IPS-15b (cell line): ENCODE results near the gene IL12RB1.
A peak's percentile ranks its signal among the peaks of the same experiment; 100 is the strongest.
"Not testable (repeated sequence)": the region's sequence is repeated elsewhere in the genome, so short reads cannot be mapped to it uniquely, and the experiment has no call there.

Experiments
- H3K27me3 ChIP-seq: one replicate; pipeline ENCODE4 v1.6.1; 2013; ENCODE audit warnings: low read length; ENCODE audit not compliant: control insufficient read depth, insufficient read depth
- H3K36me3 ChIP-seq: one replicate; pipeline ENCODE4 v1.6.1; 2013; ENCODE audit warnings: low read length; ENCODE audit not compliant: control insufficient read depth, insufficient read depth
- H3K4me1 ChIP-seq: one replicate; pipeline ENCODE4 v1.6.1; 2013; ENCODE audit warnings: mild to moderate bottlenecking, low read length; ENCODE audit not compliant: control insufficient read depth, insufficient read depth
- H3K4me3 ChIP-seq: one replicate; pipeline ENCODE4 v1.5.1; 2013; ENCODE audit warnings: low read depth, low read length
- H3K9ac ChIP-seq: one replicate; pipeline ENCODE4 v1.6.1; 2013; ENCODE audit warnings: low read depth, mild to moderate bottlenecking, low read length
- H3K9me3 ChIP-seq: one replicate; pipeline ENCODE4 v1.6.1; 2013; ENCODE audit warnings: mild to moderate bottlenecking, low read length; ENCODE audit not compliant: control insufficient read depth, insufficient read depth

IL12RB1 gene

GRCh38 chr19:18097993-18098890 lies 11.5 kb upstream of the IL12RB1 start:
- Histone ChIP-seq H3K9ac (no peak overlapping the region), H3K27me3 (peaks cover 5% of the 10 kb centered on the region), H3K36me3 (no peaks in the 10 kb centered on the region), H3K4me1 (no peaks in the 10 kb centered on the region), H3K4me3 (peak overlapping the region; percentile 45), H3K9me3 (no peaks in the 10 kb centered on the region)

- Histone ChIP-seq H3K9me3 (no peaks in the 10 kb centered on the region), H3K9ac (no peak within 1 kb of the TSS), H3K27me3 (peaks cover 5% of the 10 kb centered on the region), H3K4me1 (no peaks in the 10 kb centered on the region), H3K4me3 (peak within 1 kb of the TSS; percentile 45), H3K36me3 (no peaks in the 10 kb centered on the region)
Observed at GRCh38 chr19:18097217-18097992, 10.7 kb upstream of the IL12RB1 start, which contains the start of gene MAST3. MAST3 (plus strand) TSS chr19:18097778; CDS start chr19:18097793, 15 bp downstream.

GRCh38 chr19:18096258-18096657 lies 9.5 kb upstream of the IL12RB1 start:
- Histone ChIP-seq H3K4me3 (no peak overlapping the region), H3K4me1 (no peaks in the 10 kb centered on the region), H3K36me3 (no peaks in the 10 kb centered on the region), H3K27me3 (peaks cover 5% of the 10 kb centered on the region), H3K9ac (no peak overlapping the region), H3K9me3 (no peaks in the 10 kb centered on the region)

- H3K9me3 ChIP-seq = no peaks in the 10 kb centered on the region
- H3K36me3 ChIP-seq = no peaks in the 10 kb centered on the region
- H3K4me3 ChIP-seq = no peak overlapping the region
- no peak overlapping the region for H3K9ac ChIP-seq
- peaks cover 3% of the 10 kb centered on the region for H3K27me3 ChIP-seq
- H3K4me1 ChIP-seq = no peaks in the 10 kb centered on the region
Observed at GRCh38 chr19:18093439-18094161, 6.9 kb upstream of the IL12RB1 start.

GRCh38 chr19:18091217-18091608 lies 4.5 kb upstream of the IL12RB1 start:
- H3K27me3 ChIP-seq = no peaks in the 10 kb centered on the region
- no peak overlapping the region for H3K9ac ChIP-seq
- no peak overlapping the region for H3K4me3 ChIP-seq
- no peaks in the 10 kb centered on the region for H3K9me3 ChIP-seq
- no peaks in the 10 kb centered on the region for H3K4me1 ChIP-seq
- H3K36me3 ChIP-seq = no peaks in the 10 kb centered on the region

GRCh38 chr19:18090545-18091216 lies 3.9 kb upstream of the IL12RB1 start:
- no peaks in the 10 kb centered on the region for H3K9me3 ChIP-seq
- H3K9ac ChIP-seq = no peak overlapping the region
- no peaks in the 10 kb centered on the region for H3K36me3 ChIP-seq
- no peak overlapping the region for H3K4me3 ChIP-seq
- no peaks in the 10 kb centered on the region for H3K4me1 ChIP-seq
- H3K27me3 ChIP-seq = no peaks in the 10 kb centered on the region

GRCh38 chr19:18089726-18090125 lies 3.0 kb upstream of the IL12RB1 start:
- no peak overlapping the region for H3K9ac ChIP-seq

GRCh38 chr19:18089096-18089541 lies 2.4 kb upstream of the IL12RB1 start:
- not testable (repeated sequence) for H3K9me3 ChIP-seq, H3K4me3 ChIP-seq, H3K27me3 ChIP-seq, H3K9ac ChIP-seq, H3K4me1 ChIP-seq, H3K36me3 ChIP-seq

More at GRCh38 chr19:18089726-18090125, 3.0 kb upstream of the IL12RB1 start:
- H3K36me3 ChIP-seq = no peaks in the 10 kb centered on the region
- H3K9me3 ChIP-seq = no peaks in the 10 kb centered on the region
- no peak overlapping the region for H3K4me3 ChIP-seq
- H3K4me1 ChIP-seq = no peaks in the 10 kb centered on the region
- no peaks in the 10 kb centered on the region for H3K27me3 ChIP-seq

GRCh38 chr19:18085702-18086457 lies 854 bp downstream of the IL12RB1 start:
- Histone ChIP-seq H3K4me3 (no peak overlapping the region), H3K27me3 (no peaks in the 10 kb centered on the region), H3K4me1 (no peaks in the 10 kb centered on the region), H3K36me3 (no peaks in the 10 kb centered on the region), H3K9me3 (no peaks in the 10 kb centered on the region), H3K9ac (no peak overlapping the region)

GRCh38 chr19:18083929-18084684 lies 2.6 kb downstream of the IL12RB1 start:
- Histone ChIP-seq H3K4me3 (no peak overlapping the region), H3K27me3 (no peaks in the 10 kb centered on the region), H3K4me1 (no peaks in the 10 kb centered on the region), H3K36me3 (no peaks in the 10 kb centered on the region), H3K9me3 (no peaks in the 10 kb centered on the region), H3K9ac (no peak overlapping the region)
